PFSK-1 (cell line): ENCODE results near the gene TP63.

ENCODE experiments used
- POLR2AphosphoS5 ChIP-seq: IDR thresholded peaks from 2 replicates; pipeline ENCODE4 v1.6.1; 2012; ENCODE audit warnings: low read depth, mild to moderate bottlenecking, control low read depth, low read length, moderate library complexity
- TAF1 ChIP-seq: IDR thresholded peaks from 2 replicates; pipeline ENCODE4 v1.6.1; 2012; ENCODE audit warnings: low read length, control low read depth, borderline replicate concordance; ENCODE audit not compliant: insufficient read depth

DNA sequence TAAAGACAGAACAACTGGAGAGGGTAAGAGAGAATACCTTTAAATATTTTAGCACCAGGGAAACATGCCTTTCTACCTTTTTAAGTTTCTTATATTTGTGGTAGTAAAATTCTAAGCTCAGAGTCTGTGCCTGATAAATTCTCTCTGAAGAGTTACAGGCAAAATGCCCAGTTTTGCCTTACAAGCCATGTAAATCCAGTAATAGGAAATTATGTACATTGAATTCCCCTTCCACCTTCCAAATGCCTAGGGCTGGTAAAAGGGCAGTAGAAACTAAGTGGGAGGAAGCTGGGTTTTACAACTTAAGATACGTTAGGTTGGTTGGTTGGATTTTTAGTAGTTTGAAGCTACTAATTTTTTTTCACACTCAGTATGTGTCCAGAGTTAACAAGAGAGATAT is 43.1 kb upstream of the TP63 start:
- TF ChIP-seq POLR2AphosphoS5 (no peak), TAF1 (no peak)
